Endothelial cell of hepatic sinusoid (primary cell): ENCODE measurements around the gene QSOX2.

Experiments used
- in situ Hi-C: cut with HindIII; loops from 2 replicates; pipeline ENCODE4 v1.10.0; 2017; ENCODE audit warnings: low sequenced_read_pairs

QSOX2 gene

DNA sequence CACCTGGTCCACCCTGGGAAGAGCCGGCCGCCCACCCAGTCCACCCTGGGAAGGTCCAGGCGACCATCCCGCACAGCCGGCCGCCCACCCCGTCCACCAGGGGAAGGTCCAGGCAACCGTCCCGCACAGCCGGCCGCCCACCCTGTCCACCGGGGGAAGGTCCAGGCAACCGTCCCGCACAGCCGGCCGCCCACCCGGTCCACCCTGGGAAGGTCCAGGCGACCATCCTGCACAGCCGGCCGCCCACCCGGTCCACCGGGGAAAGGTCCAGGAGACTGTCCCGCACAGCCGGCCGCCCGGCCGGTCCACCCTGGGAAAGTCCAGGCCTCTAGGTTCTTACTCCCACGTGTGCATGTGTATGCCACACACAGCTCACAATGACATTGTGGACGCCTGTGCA, 6.7 kb upstream of the QSOX2 start:
- in situ Hi-C loops: no loop called here

DNA sequence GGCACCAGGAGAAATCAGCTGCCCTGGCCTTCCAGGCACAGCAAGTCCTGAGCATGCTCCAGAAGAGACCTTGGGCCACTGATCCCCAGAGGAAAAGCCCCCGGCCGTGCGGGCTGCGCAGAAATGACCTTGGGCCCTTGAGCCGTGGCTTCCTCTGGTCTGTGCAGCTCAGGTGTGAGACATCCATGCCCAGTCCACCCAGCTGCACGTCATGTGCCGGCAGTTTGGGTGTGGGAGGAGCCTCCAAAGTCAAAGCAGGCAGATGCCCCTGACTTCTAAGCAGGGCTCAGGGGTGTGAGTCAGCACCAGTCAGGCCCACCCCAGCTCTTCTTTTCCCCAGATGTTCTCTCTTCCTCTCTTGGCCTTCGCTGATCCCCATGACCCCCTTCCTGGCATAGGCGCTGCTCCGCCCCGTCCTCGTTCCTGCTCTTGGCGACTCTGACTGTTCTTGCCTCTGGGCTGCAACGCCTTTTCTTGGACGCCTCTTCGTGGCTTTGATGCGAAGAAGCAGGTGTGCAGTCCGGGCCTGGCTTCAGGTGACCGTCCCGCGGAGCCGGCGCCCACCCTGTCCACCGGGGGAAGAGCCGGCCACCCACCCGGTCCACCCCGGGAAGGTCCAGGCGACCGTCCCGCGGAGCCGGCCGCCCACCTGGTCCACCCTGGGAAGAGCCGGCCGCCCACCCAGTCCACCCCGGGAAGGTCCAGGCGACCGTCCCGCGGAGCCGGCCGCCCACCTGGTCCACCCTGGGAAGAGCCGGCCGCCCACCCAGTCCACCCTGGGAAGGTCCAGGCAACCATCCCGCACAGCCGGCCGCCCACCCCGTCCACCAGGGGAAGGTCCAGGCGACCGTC, 5.9 kb upstream of the QSOX2 start:
- in situ Hi-C loops: no loop called here

DNA sequence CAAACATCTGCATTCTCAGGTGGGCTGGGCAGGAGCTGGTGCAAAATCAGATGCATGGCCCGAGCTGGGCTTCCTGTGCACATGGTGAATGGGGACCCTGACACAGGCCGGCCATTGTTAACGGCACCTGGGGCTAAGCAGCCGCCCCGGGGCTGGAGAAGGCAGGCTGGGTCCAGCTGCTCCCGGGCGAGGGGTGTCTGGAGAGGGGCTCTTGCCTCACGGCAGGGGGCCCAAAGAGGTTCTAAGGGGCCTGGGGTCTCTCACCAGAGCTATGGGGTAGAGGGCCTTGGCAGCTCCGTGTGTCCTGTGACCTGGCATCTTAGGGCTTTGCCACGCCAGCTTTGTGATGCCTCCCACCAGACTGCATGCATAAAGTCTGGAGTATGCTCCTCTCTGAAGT, 5.1 kb upstream of the QSOX2 start:
- in situ Hi-C loops: no loop called here

DNA sequence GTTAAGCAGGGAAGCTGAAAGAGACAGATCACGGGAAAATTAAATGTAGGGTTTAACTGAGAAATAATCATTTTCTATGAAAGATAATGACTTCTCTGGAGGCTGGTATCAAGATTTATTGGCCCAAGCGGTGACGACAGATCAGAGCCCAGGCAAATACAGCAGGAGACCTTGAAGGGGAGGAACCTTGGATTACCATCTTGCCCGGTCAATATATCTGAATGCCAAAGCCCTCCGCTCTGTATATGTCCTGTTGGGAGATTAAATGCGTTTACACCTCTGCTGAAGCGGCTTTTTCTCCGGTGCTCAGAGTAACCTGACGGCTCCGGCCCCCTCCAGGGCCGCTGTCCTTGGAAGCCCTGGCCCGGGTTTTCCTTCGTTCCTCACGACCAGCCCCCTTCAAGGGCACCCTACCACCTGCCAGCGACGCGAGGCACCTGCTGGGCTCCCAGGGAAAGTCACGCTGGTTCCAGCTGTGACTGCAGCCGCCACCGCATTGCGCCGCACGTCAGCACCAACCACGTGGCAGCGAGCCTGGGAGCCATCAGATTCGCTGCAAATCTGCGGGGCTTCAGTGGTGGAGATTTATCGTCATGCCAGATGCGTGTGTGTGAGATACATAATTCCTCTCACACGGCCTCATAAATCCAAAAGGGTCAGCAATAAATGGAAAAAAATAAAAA, 4.4 kb upstream of the QSOX2 start:
- in situ Hi-C loops: loop anchor here (10.0 kb wide), 1 partner anchor 195 kb away; no protein-coding TSS in a partner anchor

DNA sequence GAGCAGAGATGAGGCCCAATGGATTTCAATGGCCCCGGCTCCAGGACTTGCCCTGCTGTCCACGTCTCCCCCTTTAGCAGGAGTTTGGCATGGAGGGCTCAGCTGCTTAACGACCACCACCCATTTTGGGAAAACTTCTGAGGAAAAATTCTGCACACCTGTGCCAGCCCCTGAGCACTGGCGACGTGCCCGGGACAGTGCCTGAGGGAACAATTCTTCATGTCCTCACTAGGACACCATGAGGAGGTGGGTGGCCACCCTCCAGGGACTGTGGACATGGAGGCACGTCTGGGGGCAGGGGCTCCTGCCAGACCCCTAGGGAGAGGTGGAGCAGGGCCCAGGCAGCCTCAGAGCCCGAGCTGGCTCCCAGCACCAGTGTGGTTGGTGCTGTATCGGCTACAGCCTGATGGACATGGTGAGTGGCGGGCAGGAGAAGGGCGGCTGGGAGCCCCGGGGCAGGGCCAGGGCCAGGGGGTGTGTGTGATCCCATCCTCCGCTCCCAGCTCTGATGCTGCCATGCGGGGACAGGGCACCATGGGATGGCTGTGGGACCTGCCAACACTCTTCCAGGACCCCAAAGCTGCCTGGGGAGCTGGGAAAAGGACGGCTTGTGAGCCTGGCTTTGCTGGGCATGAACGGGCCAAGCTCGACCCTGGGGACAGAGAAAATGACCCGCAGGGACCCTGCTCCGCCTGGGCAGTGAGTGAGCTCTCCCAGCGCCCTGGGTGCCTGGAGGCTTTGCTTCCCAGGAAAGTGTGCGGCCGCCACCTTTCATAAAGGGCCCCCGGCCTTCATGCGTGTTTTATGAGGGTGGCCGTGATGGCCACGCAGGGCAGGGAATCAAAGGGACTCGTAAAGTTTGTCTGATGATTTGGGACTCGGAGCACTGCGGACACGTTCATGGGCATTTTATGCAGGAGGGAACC, 3.6 kb upstream of the QSOX2 start:
- in situ Hi-C loops: loop anchor here (10.0 kb wide), 1 partner anchor 196 kb away; no protein-coding TSS in a partner anchor

DNA sequence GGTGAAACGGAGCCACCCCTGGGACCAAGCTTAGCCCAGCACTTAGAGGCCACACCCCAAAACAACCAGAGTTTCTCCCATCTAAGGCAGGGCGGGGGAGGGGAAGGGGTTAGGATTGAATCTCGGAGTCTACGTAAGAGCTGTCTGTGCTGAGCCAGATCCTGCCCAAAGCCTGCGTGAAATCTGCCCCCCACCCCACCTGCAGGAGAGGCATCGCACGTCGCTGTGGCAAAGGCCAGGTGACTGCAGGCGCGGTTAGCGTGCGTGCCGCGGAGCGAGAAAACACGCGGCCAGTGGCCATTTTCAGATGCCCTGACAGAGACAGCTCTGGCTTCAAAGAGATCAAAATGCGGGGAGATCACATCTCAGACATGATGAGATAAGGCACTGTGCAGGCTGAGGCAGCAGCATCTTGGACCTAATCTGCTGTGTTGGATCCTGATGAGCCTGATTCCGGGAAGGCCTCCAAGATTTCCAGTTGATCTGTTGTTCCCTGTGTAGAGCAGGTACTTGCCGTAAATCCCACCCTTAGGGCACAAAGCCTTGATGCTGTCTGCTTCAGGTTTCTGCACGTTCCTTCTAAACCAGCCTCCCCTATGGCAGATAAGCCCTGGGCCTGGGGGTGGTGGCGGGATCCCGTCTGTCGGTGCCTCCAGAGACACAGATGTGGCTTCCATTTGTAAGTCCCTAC, 2.5 kb upstream of the QSOX2 start:
- in situ Hi-C loops: loop anchor here (10.0 kb wide), 1 partner anchor 197 kb away; no protein-coding TSS in a partner anchor

DNA sequence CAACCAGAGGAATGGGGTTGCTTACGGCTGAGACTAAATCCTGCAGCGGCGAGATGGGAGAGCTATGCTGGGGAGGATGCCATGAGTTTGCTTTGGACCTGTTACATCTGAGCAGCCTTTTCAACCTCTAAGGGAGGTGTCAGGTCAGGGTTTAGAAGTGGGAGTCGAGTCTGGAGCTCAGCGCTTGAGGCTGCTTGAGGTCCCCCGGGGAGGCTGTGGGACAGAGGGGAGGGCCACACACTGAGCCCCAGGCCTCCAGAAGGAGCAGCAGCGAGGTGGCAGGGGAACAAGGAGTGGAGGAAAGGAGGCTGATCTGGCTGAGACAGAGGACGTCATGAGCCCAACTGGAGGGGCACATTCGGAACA, 1.9 kb upstream of the QSOX2 start:
- in situ Hi-C loops: loop anchor here (10.0 kb wide), 1 partner anchor 197 kb away; no protein-coding TSS in a partner anchor

DNA sequence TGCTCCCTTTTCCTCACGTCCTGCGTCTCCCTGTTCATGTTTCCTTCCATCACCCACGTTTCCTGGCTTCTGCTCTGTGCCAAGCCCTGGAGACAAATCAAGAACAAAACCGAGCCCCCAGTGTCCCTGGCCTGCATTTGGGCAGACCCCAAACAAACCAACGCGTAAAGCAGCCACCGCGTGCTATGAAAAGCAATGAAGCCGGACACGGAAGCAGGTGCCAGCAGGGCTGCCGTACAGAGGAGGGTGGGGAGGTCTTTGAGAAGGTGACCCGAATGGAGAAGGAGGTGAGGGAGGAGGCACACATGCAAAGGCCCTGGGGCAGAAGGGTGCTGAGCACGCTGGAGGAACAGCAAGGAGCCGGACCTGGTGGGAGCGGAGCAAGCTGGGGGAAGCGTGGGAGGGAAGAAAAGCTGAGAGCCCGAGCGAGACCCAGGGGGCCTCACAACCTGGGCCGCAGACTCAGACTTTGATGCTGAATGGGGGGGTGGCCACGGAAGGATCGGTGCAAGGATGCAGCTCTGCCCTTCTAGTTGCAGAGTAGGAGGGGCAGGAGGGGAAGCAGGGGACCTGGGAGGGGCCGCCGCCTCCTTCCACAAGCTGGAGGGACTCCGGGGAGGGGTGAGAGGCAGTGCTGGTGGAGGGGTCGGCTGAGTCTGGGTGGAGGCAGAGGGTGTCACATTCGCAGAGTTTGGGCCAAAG, 1.4 kb upstream of the QSOX2 start:
- in situ Hi-C loops: loop anchor here (10.0 kb wide), 1 partner anchor 198 kb away; no protein-coding TSS in a partner anchor

DNA sequence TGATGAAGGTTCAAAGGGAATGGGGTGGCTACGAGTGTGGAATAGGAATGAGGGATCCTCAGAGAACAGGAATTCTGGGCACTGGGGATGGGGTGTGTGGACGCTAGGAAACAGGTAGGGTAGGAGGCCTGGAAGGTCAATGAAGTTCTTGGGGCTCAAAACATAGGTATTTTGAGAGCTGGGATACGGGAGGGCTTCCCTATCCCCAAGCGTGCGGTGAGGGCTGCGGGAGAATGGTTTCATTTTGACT, 718 bp downstream of the QSOX2 start:
- in situ Hi-C loops: loop anchor here (5.0 to 10.0 kb wide), 4 partner anchors 32 to 200 kb away; no protein-coding TSS in a partner anchor

DNA sequence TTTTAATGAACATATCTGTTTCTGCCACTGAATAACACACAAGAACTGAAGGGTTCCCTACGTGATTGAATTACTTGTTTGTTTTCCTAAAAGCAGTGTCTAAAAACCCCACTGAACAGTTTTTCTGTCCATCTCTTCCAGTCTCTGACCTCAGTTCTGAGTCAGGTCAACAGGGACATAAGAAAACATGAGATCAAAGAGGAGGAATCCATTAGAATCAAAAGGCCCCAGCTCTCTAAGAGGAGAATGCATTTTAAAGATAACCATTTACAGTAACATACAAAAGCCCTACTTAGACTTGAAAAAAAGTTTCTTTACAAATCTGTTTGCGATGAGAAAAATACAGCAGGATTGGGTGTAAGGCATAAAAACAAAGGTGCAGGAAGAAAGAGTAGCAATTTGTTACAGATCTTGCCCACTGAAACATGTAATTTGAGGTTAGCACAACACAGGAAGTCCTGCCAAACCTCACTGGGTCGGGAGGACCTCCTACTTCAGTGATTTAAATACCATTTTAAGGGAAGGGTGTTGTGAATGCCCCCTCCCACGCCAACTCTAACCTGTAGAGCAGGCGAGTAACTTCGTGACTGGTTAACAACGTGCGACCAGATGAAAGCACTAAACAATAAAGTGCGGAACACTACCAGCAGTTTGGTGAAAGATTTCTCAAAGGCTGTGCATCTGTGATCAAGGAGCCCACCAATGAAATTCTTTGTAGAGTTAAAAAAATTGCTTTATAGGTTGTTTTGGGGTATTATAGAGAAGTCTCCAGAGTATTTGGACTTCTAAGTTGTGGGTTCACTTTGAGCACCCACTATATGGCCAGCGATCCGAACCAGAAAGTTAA, 1.3 kb downstream of the QSOX2 start:
- in situ Hi-C loops: loop anchor here (5.0 to 10.0 kb wide), 4 partner anchors 33 to 200 kb away; no protein-coding TSS in a partner anchor

DNA sequence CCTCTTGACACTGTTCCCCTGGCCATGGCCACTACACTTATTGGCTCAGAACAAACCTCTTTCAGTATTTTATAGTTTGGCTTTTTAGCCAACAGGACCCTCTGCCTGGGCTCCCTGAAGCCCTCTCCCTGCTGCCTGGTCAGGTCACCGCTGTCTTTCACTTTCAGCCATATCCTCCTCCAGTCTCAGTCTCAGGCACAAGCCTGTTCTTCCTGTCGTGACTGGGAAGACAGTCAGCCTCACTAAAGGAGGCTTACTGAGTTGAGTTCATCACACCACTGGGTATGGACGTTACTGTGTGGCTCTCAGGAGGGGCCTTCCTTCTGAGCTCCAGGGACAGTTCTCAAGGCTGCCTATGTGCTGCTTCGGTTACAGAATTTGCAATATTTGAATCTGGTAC, 2.0 kb downstream of the QSOX2 start:
- in situ Hi-C loops: loop anchor here (5.0 to 10.0 kb wide), 4 partner anchors 34 to 201 kb away; no protein-coding TSS in a partner anchor

DNA sequence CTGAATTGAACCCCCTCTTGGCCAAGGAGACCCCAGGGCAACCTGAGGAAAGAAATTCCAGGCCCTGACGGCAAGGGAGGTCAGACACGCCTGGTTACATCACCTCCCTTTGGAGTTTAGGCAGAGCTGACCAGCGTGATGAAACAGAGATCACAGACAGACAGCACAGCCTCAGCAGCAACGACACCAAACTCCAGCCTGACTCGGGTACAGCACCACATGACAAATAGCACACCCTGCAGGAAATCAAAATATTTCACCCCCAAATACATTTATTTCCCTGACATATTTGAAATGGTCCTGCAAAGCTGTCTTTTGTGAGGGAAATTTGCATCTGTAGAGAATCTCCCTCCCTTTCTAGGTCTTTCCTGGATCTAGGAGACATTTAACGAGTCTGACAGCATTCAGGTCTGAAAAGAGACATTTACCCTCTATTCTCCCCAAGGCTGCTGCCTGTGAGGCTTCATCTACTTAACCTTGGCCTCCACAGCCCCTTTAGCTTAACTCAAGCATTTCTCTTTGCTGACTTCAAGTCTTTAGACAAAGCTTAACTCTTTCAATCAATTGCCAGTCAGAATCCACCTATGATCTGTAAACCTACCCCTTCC, 2.6 kb downstream of the QSOX2 start:
- in situ Hi-C loops: loop anchor here (5.0 to 10.0 kb wide), 4 partner anchors 34 to 202 kb away; no protein-coding TSS in a partner anchor

DNA sequence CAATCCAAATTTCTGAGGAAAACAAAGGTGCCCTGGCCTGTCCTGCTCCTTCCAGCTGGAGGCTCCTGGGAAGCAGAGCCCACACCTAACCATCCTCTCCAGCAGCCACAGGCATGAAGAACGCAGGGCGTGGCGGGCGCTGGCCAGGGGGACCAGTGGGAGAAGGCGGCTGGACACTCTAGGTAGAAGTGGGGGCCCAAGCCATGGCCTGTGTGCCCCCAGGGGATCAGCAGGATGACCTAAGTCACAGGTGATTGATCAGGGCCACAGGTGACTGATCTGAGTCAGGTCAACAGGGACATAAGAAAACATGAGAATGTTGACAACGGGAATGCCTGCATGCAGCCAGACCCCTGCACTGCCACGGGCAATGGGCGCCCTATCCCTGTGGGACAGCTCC, 3.4 kb downstream of the QSOX2 start:
- in situ Hi-C loops: loop anchor here (5.0 to 10.0 kb wide), 4 partner anchors 35 to 203 kb away; no protein-coding TSS in a partner anchor

DNA sequence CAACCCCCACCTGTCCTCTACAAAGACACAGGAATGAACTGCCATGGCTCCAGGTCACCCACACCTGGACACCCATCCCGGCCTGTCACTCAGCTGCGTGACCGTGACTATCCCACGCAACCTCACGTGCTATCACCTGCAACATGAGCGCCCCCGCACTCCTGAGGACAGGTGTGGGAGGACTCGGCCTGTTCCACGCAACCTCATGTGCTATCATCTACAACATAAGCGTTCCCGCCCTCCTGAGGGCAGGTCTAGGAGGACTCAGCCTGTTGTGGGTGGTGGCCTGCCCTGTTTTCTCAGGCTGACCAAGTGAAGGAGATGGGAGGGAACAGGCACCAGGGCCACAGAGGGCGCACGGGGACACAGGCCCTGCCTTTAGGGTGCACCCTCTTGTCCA, 4.1 kb downstream of the QSOX2 start:
- in situ Hi-C loops: loop anchor here (5.0 to 10.0 kb wide), 4 partner anchors 36 to 203 kb away; no protein-coding TSS in a partner anchor

DNA sequence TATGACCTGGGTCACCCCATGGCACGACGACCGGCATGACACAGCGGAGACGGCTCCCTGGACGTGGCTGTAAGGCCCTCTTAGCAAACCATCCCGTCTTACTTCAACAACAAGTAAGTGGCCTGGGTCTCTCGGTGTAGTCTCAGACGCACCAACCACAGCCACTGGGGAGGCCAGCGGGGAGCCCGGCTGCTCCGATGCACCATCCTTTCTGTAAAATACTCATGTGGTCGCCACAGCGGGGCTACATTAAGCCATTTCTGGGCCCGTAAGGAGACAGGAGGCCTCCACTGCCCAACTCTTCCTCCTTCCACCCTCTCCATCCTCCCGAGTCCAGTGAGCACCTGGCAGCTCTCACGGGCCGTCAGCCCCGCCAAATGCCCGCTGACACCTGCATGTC, 4.7 kb downstream of the QSOX2 start:
- in situ Hi-C loops: loop anchor here (5.0 to 10.0 kb wide), 4 partner anchors 36 to 204 kb away; no protein-coding TSS in a partner anchor

DNA sequence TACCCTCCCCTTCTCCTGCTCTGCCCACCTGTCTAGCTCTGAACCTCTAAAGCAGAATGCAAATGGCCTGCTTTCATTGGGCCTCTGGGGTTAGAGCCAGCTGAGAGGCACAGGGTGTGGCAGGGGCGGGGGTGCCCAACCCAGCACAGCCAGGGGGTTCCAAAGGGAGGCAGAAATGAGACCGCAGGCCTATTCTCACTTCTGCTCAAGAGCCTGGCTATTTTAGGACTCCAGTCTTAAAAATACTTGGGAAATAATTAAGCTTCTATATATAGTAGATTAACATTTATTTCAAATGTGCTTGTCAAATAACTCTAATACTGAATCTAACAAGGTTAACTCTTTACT, 5.7 kb downstream of the QSOX2 start:
- in situ Hi-C loops: loop anchor here (5.0 to 10.0 kb wide), 4 partner anchors 37 to 205 kb away; no protein-coding TSS in a partner anchor

DNA sequence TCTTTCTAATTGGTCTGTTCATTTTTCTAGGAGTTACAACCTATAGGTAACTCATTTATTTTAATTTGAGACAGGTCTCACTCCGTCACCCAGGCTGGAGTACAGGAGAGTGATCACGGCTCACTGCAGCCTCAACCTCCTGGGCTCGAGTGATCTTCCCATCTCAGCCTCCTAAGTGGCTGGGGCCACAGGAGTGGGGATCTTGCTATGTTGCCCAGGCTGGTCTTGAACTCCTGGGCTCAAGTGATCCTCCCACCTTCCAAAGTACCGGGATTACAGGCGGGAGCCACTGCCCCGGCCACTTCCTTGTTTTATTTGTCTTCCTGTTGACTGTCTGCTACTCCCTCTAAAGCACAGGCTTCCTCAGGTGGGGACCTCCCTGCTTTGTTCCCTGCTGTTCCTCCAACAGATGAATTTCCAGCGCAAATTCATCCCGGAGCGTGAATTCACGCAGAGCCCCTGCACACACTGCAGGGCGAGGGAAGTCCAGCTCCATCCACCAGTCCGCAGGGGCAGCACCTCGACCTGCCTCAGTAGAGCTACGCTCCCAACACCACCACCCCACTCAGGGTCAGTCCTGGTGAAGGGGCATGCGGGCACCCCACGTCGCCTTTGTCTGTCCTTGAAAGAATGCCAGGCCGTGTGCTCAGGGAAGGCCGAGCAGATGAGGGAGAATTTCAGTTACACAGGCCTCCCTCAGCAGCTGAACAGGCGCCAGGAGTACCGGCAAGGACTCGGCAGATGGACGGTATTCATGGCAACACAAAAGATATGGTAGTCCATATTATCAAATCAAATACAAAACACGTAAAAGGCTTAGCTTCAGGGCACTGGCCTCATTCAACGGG, 6.3 kb downstream of the QSOX2 start:
- in situ Hi-C loops: no loop called here
